SKM-1 (cell line): ENCODE measurements around the gene RASL10A.

Experiments used
- DNase-seq: peaks from one replicate; lab custom pipeline; 2025; ENCODE audit not compliant: unreplicated experiment; lab: John Stamatoyannopoulos, UW

RASL10A gene

DNA sequence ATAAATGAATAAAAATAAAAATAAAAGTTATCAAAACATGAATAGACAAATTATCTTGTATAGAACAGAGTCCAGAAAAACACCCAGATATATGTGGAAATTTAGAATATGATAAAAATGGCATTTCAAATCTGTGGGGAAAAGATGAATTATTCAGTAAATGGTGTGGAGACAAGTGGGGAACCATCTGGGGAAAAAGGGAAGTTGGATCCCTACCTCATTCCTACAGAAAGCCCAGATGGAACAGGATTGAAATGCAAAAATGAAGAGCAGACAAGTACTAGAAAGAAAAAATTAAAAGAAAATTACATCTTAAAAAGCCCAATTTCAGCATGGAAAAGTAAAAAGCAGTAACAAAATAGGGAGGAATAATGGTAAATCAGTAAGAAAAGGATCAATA, 8.1 kb upstream of the RASL10A start:
- no peak for DNase-seq

DNA sequence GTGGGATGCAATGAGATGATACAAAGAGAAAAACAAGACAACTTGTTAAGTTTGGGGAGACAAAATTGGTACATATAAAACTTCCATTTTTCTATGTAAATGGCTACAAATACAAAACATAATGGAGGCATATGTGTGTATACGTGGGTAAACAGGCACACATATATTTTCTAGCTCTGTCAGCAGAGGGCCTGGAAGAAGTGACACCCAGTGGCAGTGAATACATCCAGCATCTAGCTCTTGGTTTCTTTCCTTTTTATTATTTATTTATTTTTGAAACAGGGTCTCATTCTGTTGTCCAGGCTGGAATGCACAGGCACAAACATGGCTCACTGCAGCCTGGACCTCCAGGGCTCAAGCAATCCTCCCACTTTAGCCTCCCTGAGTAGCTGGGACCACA, 5.0 kb upstream of the RASL10A start:
- no peak for DNase-seq

DNA sequence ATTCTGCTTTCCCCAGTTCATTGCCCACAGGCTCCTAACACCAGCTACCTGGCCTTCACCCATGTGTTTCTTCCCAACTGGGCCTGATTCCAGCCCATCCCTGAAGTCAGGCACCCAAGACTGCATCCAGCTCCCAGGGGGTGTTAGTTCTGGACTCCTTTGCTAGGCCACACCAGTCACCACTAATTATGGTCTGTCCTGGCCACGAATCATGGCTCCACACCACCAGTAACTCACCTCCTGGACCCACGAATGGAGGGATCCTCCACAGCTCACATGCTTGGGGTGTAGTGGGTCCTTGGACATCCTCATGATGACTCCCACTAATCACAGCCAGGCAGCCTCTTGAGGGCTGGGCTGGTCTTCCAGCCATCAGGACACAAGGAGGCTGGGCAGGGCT, 3.6 kb upstream of the RASL10A start:
- DNase-seq = no peak

DNA sequence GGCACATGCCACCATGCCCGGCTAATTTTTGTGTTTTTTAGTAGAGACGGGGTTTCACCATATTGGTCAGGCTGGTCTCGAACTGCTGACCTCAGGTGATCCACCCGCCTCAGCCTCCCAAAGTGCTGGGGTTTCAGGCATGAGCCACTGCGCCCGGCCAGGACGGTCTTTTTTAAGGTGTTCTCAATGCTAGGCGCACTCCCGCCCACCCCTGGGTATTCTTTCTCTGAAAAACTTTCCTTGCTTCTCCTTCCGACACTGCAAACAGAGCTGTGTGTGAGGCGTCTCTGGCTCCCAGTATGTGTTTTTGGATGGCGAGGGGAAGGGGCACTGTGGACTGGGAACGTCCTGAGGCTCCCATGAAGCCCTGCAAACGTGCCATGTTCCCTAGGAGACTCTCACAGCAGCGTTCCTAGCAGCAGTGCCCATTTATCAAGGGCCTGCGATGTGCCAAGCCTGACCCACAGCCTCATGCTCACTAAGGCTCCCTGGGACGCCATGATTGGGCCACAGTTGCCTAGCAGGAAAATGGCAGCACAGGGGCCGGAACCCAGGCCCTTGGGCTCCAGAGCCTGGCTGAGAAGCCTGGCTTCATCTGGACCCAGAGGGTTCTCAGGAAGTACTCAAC, 2.4 kb upstream of the RASL10A start:
- no peak for DNase-seq

DNA sequence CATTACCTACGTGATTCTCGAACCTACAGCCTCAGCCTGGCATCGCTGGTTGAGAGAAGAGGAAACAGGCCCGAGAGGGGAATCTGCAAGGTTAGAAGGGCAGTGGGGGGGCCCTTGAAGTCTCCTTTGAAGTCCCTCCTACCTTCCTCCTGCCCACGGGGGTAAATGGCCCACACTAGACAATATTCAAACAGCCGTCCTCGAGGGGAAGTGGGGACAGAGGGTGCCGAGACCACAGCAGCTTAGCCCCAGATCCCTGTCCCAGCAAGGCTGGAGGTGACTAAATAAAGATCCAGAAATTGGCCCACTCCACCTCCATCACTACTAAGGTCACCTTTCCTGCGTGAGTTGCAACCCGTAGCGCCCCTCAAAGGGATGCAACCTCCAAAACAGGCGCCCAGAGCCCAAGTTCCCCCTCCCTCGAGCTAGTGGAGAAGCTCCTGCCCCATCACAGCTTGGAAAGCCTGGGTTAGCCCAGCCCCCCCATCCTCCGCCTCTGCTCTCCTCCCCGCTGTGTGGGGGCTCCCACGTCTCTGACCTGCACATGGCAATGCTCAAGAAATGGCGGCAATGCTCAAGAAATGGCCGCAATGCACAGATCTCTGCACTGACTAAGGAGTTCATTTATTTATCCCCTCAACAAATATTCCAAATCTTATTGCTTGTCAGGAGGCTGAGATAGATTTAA, 788 bp upstream of the RASL10A start:
- no peak for DNase-seq

DNA sequence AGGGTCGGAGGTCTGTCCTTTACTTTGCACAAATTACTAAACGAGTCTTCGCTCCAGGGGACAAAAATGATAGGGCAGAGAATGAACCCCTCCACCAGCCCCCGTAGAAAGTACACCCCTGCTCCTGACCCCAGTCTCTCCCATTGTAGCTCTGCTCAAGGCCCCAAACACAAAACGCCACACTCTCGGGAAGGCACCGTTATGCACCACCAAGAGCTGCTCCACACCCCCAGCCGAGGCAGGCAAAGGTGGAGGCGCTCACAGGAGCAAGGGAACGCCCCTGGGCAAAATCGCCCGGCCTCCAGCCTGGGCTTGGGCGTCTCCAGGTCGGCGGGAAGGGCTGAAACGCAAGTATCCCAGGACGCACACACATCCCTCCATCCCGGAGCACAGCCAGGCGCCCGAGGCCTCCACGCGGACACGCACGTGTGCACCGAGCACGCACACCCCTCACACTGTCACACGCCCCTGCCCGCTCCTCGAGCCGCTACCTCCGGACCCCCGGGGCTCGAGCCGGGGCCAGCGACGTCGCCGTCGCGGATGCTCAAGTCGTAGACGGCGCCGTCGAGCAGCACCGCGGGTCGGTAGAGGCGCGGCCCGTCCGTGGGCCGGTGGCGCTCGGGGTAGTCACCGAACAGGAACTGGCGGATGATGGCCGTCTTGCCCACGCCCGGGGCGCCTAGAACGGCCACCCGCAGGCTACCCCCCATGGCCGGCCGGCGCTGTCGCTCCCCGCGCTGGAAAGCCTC, 786 bp downstream of the RASL10A start:
- no peak for DNase-seq

DNA sequence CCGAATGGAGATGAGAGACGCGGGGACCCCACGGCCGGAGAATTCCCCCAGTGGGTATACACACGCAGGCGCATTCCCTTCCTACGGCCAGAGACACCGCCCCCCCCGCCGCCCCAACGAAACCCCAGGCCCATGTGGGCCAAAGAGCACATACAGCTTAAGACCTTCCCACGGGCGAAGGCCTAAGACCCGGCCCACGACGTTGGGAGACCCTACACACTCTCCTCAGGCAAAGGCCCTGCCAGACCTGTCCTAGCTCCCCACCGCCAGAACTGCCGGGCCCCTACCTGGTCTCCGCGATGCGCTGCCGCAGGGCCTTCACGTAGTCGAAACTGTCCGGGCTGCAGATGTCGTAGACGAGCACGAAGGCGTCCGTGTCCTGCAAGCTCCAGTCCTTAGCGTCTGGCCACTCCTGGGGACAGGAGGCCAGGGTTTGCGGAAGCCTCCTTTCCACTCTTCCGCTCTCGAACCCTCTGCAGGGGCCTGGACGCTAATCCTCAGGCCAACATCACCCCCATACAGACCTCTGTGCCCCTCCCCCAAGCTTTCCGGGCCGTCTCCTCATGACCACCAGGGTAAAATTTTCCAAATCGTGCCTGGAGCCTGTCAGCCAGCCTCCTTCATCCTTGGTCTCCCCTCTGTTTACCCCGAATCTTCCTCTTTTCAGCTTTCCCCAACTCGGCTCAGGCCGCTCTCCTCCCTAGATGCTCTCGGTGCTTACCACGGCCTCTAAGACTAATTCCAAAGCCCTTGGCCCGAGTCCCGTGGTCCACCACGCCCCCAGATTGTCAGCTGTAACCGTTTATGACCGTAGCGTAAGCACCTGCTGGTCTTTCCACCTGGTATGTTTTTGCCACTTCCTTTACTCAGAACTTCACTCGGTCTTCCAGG, 1.7 kb downstream of the RASL10A start:
- DNase-seq = no peak

DNA sequence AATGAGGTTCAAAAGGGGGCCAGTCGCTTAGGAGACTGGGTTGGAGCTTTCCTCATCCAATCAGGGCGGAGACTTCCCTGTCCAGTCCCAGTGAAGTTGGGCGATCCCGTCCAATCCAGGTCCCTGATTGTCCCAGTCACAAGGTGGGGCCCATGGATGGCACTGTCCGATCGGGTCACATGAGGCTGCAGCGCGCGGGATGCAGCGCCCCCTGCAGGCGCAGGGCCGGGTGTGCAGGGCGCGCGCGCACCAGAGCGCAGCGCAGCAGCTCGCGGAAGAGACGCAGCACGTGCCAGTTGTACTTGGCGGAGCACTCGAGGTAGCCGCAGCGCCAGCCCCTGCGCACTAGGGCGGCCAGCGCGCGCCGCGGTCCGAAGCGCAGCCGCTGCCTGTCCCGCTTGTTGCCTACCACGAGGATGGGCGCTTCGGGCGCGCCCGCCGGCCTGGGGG, 2.3 kb downstream of the RASL10A start:
- DNase-seq = no peak

DNA sequence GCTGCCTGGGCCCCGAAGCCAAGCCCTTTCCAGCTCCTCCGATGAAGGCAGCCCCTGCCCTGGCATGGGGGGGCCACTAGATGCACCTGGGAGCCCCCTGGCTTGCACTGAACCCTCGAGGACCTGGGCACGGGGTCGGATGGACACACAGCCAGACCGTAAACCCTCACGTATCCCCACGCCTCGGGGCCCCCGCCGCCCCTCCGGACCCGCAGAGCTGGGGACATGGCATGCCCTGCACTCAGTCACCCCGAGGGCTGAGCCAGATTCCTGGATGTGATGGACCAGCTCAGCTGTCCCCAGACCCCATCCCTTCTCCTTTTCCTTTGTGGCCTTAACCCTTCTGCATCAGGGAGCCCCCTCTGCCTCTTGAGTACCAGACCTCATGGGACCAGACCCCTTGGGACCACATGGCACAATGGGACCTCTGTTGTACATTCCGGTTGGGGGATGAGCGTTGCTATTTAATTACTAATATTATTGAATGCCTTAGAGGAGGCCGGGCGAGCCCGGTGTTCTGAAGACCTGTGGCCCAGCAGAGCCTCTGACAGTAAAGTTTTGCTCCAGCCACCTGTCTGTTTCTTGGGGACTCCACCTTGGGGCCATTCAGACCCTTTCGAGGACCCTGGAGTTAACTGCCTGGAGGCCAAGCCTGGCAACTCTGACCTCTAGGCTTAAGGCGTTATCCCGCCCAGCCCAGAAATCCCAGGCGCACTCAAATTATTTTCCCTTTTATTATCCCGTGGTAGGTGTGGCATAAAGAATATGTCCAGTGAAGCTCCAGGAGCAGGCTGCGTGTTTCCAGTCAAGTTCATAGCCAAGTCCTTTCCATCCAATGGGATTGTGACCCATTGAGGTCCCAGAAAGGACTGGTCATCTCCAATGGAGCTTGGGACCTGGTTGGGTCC, 3.0 kb downstream of the RASL10A start:
- no peak for DNase-seq

DNA sequence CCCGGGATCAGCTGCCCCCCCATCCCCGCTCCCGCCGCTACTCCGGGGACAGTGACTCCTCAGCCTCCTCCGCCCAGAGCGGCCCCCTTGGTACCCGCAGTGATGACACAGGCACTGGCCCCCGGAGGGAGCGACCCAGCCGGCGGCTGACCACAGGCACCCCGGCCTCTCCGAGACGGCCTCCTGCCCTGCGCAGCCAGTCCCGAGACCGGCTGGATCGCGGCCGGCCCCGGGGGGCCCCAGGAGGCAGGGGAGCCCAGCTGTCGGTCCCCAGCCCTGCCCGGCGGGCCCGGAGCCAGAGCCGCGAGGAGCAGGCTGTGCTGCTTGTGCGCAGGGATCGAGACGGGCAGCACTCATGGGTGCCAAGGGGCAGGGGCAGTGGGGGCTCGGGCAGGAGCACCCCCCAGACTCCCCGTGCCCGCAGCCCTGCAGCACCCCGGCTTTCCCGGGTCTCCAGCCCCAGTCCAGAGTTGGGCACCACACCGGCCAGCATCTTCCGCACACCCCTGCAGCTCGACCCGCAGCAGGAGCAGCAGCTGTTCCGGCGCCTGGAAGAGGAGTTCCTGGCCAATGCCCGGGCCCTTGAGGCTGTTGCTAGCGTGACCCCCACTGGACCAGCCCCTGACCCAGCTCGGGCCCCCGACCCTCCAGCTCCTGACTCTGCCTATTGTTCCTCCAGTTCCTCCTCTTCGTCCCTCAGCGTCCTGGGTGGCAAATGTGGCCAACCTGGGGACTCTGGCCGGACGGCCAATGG, 3.9 kb downstream of the RASL10A start:
- no peak for DNase-seq

DNA sequence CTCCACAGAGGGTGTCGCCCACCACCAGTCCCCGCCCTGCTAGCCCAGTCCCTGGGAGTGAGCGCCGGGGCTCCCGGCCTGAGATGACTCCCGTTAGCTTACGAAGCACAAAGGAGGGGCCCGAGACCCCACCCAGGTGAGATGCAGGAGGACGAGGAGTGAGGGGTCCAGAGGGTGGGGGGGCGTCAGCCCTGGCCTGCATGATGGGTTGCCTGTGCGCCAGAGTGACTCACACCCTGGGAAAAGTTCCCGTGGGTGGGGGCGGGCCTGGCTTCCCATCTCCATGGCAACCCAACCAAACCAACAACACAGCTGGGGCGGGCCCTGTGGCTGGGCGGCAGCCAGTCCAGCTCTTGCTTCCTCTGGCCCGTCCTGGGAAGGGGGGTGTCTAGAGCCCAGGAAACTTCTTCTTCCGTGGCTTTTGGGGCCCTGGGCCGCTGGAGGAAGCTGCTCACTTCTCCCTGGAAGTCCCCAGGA, 4.6 kb downstream of the RASL10A start:
- DNase-seq = peak; percentile 59

DNA sequence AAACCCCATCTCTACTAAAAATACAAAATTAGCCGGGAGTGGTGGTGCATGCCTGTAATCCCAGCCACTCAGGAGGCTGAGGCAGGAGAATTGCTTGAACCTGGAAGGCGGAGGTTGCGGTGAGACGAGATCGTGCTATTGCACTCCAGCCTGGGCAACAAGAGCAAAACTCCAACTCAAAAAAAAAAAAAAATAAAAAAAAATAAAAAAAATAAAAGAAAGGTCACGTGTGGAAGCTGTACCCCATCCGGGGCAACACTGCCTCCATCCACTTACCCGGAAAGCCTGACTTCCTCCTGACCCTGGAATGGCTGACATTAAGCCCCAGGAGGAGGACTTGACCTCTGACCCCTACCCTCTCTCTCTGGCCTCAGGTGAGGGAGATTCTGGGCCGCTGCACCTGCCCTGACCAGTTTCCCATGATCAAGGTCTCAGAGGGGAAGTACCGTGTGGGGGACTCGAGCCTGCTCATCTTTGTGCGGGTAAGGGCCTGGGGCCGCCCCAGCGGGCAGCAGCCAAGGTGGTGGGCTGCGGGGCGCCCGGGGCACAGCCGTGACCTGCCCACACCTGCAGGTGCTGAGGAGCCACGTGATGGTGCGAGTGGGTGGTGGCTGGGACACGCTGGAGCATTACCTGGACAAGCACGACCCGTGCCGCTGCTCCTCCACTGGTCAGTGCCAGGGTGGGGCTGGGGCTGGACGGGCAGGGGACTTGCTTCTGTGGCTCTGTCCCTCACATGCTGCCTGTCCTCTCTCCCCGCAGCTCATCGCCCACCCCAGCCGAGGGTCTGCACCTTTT, 5.2 kb downstream of the RASL10A start:
- DNase-seq = no peak

DNA sequence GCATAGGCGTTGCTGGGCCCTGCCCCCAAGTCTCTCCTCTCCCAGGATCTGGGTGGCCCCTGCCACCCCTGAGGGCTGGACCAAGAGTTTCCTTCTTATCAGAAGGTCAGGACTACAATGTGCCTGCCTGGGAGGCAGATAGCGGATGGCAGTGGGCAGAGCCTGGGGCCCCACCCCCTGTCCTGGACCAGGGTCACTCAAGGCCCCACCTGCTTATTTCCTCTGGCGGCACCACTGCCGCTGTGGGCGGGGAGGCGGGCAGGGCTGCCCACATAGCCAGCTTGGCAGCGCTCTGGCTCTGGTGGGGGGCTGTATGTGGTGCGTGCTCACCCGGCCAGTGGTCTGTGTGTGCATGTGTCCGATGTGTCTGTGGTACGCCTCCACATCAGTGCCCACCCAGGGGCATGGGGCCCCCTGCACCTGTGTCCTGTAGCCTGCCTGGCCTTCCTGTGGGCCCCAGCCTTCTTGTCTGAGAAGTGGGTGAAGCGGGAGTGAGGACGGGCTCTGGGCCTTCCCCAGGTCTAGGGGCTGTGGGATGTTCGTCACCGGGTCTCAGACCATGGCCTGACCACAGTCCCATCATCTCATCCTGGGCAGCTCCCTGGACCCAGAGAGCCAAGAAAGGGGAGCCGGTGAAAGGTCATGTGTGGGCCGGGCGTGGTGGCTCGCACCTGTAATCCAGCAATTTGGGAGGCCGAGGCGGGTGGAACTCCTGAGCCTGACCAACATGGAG, 6.0 kb downstream of the RASL10A start:
- no peak for DNase-seq

DNA sequence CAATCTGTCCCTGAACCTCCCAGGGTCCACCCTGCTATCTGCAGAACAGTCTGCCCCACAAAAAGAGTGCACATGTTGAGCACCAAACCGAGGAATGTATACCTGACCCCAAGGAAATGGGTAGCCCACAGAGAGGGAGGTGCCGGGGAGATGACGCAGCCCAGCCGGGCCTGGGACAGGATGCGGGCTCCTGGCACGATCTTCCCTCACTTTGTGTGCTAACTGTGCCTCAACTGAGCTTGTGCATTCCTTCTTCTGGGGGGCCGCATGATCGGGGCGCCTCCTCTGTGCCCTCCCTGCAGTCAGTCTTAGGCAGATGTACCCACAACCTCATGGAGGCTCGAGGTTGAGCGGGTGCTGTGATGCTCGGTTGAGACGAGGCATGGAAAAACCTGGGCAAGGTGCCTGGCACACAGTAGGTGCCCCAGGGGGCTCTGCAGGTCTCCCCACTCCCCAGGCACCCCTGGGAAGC, 6.7 kb downstream of the RASL10A start:
- DNase-seq = no peak

DNA sequence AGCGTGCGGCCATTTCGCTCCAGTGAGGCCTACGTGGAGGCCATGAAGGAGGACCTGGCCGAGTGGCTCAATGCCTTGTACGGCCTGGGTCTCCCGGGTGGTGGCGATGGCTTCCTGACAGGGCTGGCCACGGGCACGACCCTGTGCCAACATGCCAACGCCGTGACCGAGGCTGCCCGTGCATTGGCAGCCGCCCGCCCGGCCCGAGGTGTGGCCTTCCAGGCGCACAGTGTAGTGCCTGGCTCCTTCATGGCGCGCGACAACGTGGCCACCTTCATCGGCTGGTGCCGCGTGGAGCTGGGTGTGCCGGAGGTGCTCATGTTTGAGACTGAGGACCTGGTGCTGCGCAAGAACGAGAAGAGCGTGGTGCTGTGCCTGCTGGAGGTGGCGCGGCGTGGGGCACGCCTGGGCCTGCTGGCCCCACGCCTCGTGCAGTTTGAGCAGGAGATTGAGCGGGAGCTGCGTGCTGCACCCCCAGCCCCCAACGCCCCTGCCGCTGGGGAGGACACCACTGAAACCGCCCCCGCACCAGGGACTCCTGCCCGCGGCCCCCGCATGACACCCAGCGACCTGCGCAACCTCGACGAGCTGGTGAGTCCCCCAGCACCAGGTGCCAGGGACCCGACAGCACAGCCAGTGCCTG, 7.2 kb downstream of the RASL10A start:
- DNase-seq = no peak

DNA sequence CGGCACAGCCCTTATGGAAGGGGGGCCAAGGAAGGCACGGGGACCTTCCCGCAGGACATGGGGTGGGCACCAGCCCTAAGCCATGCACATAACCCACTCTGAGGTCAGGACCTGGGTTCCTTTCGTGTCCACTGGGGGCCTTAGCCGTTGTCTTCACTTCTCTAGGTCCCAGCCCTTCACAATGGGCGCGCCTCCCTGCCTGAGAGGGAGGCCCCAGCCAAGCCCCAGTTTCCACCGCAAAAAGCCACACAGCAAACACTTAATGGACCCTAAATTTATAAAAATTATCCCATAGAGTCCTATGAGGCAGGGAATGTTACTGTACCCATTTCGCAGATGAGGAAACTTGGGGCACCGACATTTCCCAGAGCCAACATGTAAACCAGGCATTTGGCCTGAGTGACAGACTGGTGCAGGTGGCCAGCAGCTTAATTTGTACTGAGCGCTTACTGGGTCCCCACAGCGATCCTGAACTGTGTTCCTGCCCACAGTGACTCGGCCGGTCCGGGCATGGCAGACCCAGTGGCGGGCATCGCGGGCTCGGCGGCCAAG, 7.8 kb downstream of the RASL10A start:
- DNase-seq = no peak
